ENCODE results near the gene REEP1.

Gene REEP1

DNA sequence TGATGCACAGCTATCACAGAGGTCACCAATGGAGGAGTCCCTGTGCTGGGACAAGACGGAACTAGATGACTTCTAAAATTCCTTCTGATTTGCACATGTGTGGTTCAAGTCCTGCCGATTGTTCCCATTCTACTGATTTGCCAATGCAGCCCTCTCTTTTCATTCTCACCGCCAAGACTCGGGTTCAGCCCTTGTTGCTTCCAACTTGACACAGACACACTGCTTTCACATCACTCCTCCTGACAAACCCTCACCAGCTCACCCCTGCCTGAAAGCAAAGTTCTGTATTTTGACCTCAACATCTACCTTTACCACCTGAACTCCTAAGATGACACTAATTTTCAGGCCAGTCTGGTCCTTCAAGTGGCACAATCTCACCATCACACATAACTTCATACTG is 25.5 kb downstream of the REEP1 start:
- no peak overlapping the region for H3K4me3 ChIP-seq (ENCODE audit: low read depth, low read length)
- DNase-seq (ENCODE audit: low read depth), result no peak
- TF ChIP-seq, protein P1, sequence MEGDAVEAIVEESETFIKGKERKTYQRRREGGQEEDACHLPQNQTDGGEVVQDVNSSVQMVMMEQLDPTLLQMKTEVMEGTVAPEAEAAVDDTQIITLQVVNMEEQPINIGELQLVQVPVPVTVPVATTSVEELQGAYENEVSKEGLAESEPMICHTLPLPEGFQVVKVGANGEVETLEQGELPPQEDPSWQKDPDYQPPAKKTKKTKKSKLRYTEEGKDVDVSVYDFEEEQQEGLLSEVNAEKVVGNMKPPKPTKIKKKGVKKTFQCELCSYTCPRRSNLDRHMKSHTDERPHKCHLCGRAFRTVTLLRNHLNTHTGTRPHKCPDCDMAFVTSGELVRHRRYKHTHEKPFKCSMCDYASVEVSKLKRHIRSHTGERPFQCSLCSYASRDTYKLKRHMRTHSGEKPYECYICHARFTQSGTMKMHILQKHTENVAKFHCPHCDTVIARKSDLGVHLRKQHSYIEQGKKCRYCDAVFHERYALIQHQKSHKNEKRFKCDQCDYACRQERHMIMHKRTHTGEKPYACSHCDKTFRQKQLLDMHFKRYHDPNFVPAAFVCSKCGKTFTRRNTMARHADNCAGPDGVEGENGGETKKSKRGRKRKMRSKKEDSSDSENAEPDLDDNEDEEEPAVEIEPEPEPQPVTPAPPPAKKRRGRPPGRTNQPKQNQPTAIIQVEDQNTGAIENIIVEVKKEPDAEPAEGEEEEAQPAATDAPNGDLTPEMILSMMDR (IDR thresholded peaks at IDR 0.05; ENCODE audit: control insufficient read depth, extremely low read depth, insufficient read depth), result no peak

DNA sequence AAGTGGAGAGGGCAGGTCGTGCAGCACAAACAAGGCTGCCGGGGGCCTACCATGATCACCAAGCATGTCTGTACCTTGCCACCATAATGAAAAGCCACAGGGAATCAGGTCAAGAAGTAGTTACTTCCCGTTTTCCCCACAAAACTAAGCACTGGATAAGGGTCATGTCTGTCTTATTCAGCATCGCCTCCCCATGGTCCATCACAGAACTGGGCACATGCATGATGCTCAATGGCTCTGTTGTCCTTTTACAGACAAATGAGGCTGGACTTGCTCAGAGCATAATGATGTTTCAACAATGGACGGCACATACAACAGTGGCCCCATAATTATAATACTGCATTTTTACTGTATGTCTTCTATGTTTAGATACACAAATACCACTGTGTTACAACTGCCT is 27.5 kb downstream of the REEP1 start:
- no peak overlapping the region for H3K4me3 ChIP-seq (ENCODE audit: low read depth, low read length)
- DNase-seq (ENCODE audit: low read depth), result no peak
- TF ChIP-seq, protein P1 (IDR thresholded peaks at IDR 0.05; ENCODE audit: control insufficient read depth, extremely low read depth, insufficient read depth), result no peak

DNA sequence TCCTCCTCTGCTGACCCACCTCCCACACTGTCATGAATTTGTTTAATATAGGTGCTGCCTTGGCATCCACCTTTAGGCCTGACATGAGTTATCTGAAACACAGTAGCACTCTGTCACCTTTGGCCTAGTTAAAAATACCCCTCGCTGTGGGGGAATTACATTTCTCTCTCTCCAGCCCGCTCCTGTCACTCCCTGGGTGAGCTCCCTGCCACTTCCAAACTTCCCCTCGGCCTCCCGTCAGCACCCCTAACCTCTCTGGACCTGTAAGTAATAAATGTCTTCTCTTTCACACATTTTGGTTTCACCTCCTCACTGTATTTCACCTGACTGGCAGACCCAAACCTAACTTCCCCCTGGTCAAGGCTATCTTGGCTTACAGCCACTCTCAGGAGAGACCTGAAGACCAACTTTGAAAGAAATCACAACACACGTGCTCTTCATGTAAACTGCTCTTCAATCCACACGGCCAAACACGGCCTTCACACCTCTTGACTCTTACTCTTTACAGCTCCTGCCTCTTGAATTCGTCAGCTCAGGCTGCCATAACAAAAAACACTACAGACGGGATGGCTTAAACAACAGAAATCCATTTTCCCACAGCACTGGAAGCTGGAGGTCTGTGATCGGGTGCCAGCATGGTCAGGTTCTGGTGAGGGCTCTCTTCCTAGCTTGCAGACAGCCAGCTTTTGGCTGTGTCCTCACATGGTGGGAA is 28.3 kb downstream of the REEP1 start:
- DNase-seq (ENCODE audit: low read depth), result no peak
- TF ChIP-seq, protein P1 (IDR thresholded peaks at IDR 0.05; ENCODE audit: control insufficient read depth, extremely low read depth, insufficient read depth), result no peak
- H3K4me3 ChIP-seq (ENCODE audit: low read depth, low read length), result no peak overlapping the region

DNA sequence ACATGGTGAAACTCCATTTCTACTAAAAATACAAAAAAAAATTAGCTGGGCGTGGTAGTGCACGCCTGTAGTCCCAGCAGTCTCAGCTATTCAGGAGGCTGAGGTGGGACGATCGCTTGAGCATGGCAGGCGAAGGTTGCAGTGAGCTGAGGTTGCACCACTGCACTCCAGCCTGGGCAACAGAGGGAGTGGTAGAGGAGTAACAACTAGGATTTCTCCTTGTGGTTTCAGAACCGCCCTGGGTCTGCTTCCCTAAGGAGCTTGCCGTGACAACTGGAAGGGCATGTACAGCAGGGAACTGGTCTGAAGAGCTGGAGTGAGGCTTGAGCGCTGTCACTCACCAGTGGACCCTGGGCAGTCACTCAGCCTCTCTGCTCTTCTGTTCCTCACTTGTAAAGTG is 29.1 kb downstream of the REEP1 start:
- no peak overlapping the region for H3K4me3 ChIP-seq (ENCODE audit: low read depth, low read length)
- DNase-seq (ENCODE audit: low read depth), result no peak
- TF ChIP-seq, protein P1 (IDR thresholded peaks at IDR 0.05; ENCODE audit: control insufficient read depth, extremely low read depth, insufficient read depth), result no peak

DNA sequence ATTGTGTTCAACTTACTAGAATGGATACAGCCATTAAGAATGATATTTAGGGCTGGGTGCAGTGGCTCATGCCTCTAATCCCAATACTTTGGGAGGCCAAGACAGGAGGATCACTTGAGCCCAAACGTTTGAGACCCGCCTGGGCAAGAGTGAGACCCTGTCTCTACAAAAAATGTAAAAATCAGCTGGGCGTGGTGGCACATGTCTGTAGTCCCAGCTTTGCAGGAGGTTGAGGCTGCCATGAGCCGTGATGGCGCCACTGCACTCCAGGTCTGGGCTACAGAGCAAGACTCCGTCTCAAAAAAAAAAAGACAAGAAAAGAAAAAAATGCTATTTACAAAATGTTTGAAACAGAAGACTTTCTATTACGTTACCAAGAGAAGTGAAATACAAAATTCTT is 30.0 kb downstream of the REEP1 start:
- H3K4me3 ChIP-seq (ENCODE audit: low read depth, low read length), result no peak overlapping the region
- DNase-seq (ENCODE audit: low read depth), result no peak
- TF ChIP-seq, protein P1 (IDR thresholded peaks at IDR 0.05; ENCODE audit: control insufficient read depth, extremely low read depth, insufficient read depth), result no peak

DNA sequence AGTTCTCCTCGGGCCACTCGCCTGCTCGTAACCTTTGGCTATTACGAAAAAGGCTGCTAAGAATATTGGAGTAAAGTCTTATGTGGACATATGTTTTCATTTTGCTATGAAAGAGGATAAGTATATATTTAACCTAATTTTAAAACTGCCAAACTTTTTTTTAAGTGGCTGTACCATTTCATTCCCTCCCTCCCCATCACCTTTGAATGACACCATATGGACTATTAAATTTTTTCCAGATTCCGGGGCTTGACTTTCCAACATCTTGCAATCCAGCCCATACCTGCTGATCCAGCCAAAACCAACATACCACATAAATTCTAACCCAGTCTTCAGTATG is 31.5 kb downstream of the REEP1 start:
- no peak overlapping the region for H3K4me3 ChIP-seq (ENCODE audit: low read depth, low read length)
- TF ChIP-seq, protein P1 (IDR thresholded peaks at IDR 0.05; ENCODE audit: control insufficient read depth, extremely low read depth, insufficient read depth), result no peak
- no peak for DNase-seq (ENCODE audit: low read depth)
